ENCODE measurements around the gene HOXD13. TPM values are rescaled to one million over a fixed set of nuclear protein-coding genes. Genes with fewer than 3 reads are reported as not detected.

The HOXD13 gene
- total and polyA plus RNA-seq, 2 donors (not counting 3 experiments of a cell fraction or from before 2014, with no cell fraction given): not detected

DNA sequence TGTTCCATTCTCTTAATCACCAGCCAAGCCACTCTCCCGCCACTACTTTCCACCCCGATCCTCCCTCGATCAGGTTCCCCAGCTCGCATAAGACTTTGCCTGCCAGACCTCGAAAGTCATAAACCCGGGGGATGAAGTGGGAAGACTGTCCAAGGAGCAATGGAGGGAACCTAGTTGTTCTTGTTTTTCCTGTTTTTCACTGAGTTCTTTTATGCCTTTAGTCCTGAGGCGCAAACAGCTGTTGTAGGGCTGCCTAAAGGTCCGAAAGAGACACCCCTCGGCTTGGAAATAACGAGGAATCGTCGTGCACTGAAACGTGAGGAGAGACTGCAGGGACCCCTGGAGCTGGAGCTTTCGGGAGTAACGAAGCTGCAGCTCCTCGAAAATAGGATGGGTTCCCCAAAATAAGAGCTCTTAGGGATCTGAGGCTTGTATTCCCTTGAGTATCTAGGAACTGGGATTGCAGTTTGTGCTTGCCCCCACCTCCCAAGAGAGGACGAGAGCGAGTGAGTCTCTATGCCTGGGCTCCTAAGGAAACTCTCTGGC, 5.4 kb downstream of the HOXD13 start:
- Histone ChIP-seq H3K4me3 (replicated peaks in 1 of 3; ENCODE audit: insufficient read depth in 1 of 3, low read depth in 1 of 3, low read length in 3 of 3) (no peak overlapping the region), H3K4me1 (ENCODE audit: control insufficient read depth, extremely low read depth, insufficient read depth, low read length) (peaks cover 5% of the 10 kb centered on the region), H3K27me3 (ENCODE audit: control insufficient read depth in 2 of 2, insufficient read depth in 2 of 2, low read length in 2 of 2) (peaks cover 93 to 98% of the 10 kb centered on the region in 2 experiments)

More for the DNA sequence above, 5.4 kb downstream of the HOXD13 start:
- POLR2A ChIA-PET: no interaction called here
- Histone ChIP-seq H2AFZ (ENCODE audit: low read depth, low read length) (no peak overlapping the region), H3K4me2 (ENCODE audit: insufficient read depth, low read length) (no peak overlapping the region), H3K9me3 (replicated peaks; ENCODE audit: control insufficient read depth, insufficient read depth, low read length) (no peaks in the 10 kb centered on the region), H3K27ac (ENCODE audit: insufficient read depth, low read depth, low read length) (no peak overlapping the region), H4K20me1 (replicated peaks; ENCODE audit: control insufficient read depth, extremely low read depth, insufficient read depth, low read length) (peaks cover 6% of the 10 kb centered on the region), H3K36me3 (ENCODE audit: control insufficient read depth in 2 of 2, extremely low read depth in 1 of 2, insufficient read depth in 2 of 2, low read length in 2 of 2) (no peaks in the 10 kb centered on the region), H3K9ac (replicated peaks; ENCODE audit: extremely low read depth, insufficient read depth, low read length) (no peak overlapping the region), H3K9me1 (replicated peaks; ENCODE audit: control insufficient read depth, extremely low read depth, insufficient read depth, low read length) (no peaks in the 10 kb centered on the region), H3K79me2 (ENCODE audit: control insufficient read depth, insufficient read depth, low read length) (no peaks in the 10 kb centered on the region)
- DNase-seq (ENCODE audit: low read depth, low spot score) (no peak), FAIRE-seq (no peak)
- intact Hi-C loops (cut with micrococcal nuclease) (loop anchor here (1.0 to 5.0 kb wide), 8 partner anchors 17 to 1396 kb away; no protein-coding TSS in a partner anchor), dilution Hi-C loops (cut with MboI; ENCODE audit: extremely low pct_ligation_motif_present, low sequenced_read_pairs) (no loop called here)
- TF ChIP-seq FOS (IDR thresholded peaks at IDR 0.05; ENCODE audit: borderline replicate concordance, insufficient read depth, low read length): no peak
- no peak for TF ChIP-seq POLR2AphosphoS5 (IDR thresholded peaks at IDR 0.05; ENCODE audit: insufficient read depth, low read depth, low read length)
- TF ChIP-seq, protein P1, sequence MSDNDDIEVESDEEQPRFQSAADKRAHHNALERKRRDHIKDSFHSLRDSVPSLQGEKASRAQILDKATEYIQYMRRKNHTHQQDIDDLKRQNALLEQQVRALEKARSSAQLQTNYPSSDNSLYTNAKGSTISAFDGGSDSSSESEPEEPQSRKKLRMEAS (IDR thresholded peaks at IDR 0.05; ENCODE audit: insufficient read depth, insufficient read length): no peak
- TF ChIP-seq GATA2 (IDR thresholded peaks at IDR 0.05; ENCODE audit: insufficient read depth, insufficient read length, low read depth, low read length): no peak
- TF ChIP-seq EZH2 (IDR thresholded peaks at IDR 0.05; ENCODE audit: borderline replicate concordance, low read depth, low read length, severe bottlenecking): no peak
- TF ChIP-seq MYC (IDR thresholded peaks at IDR 0.05; ENCODE audit: low read depth, low read length): no peak
- TF ChIP-seq POLR2A (IDR thresholded peaks at IDR 0.05; ENCODE audit: low read depth, low read length): no peak
- TF ChIP-seq JUN (IDR thresholded peaks at IDR 0.05; ENCODE audit: borderline replicate concordance, insufficient read depth, insufficient read length, low read depth): no peak
- TF ChIP-seq, protein P2, sequence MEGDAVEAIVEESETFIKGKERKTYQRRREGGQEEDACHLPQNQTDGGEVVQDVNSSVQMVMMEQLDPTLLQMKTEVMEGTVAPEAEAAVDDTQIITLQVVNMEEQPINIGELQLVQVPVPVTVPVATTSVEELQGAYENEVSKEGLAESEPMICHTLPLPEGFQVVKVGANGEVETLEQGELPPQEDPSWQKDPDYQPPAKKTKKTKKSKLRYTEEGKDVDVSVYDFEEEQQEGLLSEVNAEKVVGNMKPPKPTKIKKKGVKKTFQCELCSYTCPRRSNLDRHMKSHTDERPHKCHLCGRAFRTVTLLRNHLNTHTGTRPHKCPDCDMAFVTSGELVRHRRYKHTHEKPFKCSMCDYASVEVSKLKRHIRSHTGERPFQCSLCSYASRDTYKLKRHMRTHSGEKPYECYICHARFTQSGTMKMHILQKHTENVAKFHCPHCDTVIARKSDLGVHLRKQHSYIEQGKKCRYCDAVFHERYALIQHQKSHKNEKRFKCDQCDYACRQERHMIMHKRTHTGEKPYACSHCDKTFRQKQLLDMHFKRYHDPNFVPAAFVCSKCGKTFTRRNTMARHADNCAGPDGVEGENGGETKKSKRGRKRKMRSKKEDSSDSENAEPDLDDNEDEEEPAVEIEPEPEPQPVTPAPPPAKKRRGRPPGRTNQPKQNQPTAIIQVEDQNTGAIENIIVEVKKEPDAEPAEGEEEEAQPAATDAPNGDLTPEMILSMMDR (IDR thresholded peaks at IDR 0.05; ENCODE audit: extremely low read depth in 1 of 2, insufficient read depth in 1 of 2, low read depth in 1 of 2, low read length in 2 of 2): no peak
- CTCF ChIA-PET: interaction anchor here (0.6 to 6.0 kb wide), 35 partner anchors 9 to 1401 kb away, joined by 3 to 113 read pairs (median 5); partner anchors contain the start of gene HOXD11
- no TSS peak for BruUV-seq (replicated peaks)
